Lower leg skin (tissue), 4 donors: Measurements from ENCODE around the gene BCAS4. TPM values are rescaled to one million over a fixed set of nuclear protein-coding genes. Genes with fewer than 3 reads are reported as not detected.

Experiments used
- DNase-seq, 2 donors: peaks; one replicate each; pipeline ENCODE4 v3.0.0-alpha.2; 2019; ENCODE audit warnings: low spot score in 2 of 2
- H3K4me3 ChIP-seq: fragments of 200-600 bp; sonication (generic); 2 replicates; pipeline ENCODE4 v1.5.1; 2017; ENCODE audit warnings: mild to moderate bottlenecking, low read depth; ENCODE audit not compliant: poor library complexity, severe bottlenecking
- CTCF ChIP-seq, 3 donors: fragments of 450-650 bp; IDR thresholded peaks; one replicate each; pipeline ENCODE4 v1.5.1; 2016; ENCODE audit warnings: antibody characterized with exemption in 3 of 3, mild to moderate bottlenecking in 3 of 3, moderate library complexity in 2 of 3
- POLR2A ChIP-seq, 2 donors: fragments of 450-650 bp; IDR thresholded peaks; one replicate each; pipeline ENCODE4 v1.6.1; 2016 to 2017; ENCODE audit warnings: antibody characterized with exemption in 2 of 2, mild to moderate bottlenecking in 1 of 2, moderate library complexity in 1 of 2
- WGBS, 2 donors: methylation state at CpG; one replicate each; pipeline ENCODE4 v1.1.5; 2018; 5-methylcytosine and 5-hydroxymethylcytosine counted together
- intact Hi-C: fragments of 100-400 bp; cut with DNase I; formaldehyde crosslinking; loops from one replicate; pipeline ENCODE4 v1.15.0; 2023; ENCODE audit warnings: low total_unique reads
- total RNA-seq, 4 donors: library from RNA; depleted of rRNA; stranded (reverse); fragments of >200 nt; gene quantifications; one replicate each; pipeline ENCODE4 v1.1.0, GENCODE V29; 2016

The BCAS4 gene
- total RNA-seq, 4 donors from 2014 or later, result 1.3 to 7.7 (median 3.5) TPM

GRCh38 chr20:50817776-50818172 lies 22.9 kb downstream of the BCAS4 start:
- TF ChIP-seq POLR2A (IDR thresholded peaks at IDR 0.05) (no peak), CTCF (IDR thresholded peaks at IDR 0.05) (no peak)
- WGBS, 2 donors, result 80 to 87% methylated on average over 10 of the region's 10 CpGs
- intact Hi-C loops, result no loop called here
- no peak for DNase-seq
- no peak overlapping the region for H3K4me3 ChIP-seq

- TF ChIP-seq CTCF (IDR thresholded peaks at IDR 0.05) (no peak), POLR2A (IDR thresholded peaks at IDR 0.05) (no peak)
- no peak for DNase-seq
- no peak overlapping the region for H3K4me3 ChIP-seq
- intact Hi-C loops, result no loop called here
- WGBS, 2 donors, result 94 to 98% methylated on average over 8 of the region's 8 CpGs
Measured at GRCh38 chr20:50819349-50819748, 24.5 kb downstream of the BCAS4 start.

- no peak overlapping the region for H3K4me3 ChIP-seq
- no peak for DNase-seq
- WGBS, 2 donors, result 90 to 91% methylated on average over 16 of the region's 16 CpGs
- intact Hi-C loops, result no loop called here
- no peak for TF ChIP-seq CTCF (IDR thresholded peaks at IDR 0.05)
- TF ChIP-seq POLR2A (IDR thresholded peaks at IDR 0.05), result no peak
Measured at GRCh38 chr20:50820515-50821256, 25.8 kb downstream of the BCAS4 start.

- no peak for TF ChIP-seq POLR2A (IDR thresholded peaks at IDR 0.05)
- TF ChIP-seq CTCF (IDR thresholded peaks at IDR 0.05), result no peak
- intact Hi-C loops, result no loop called here
- WGBS, 2 donors, result 83 to 89% methylated on average over 8 of the region's 8 CpGs
- no peak overlapping the region for H3K4me3 ChIP-seq
- DNase-seq, result no peak
Measured at GRCh38 chr20:50821257-50821921, 26.5 kb downstream of the BCAS4 start.

GRCh38 chr20:50821994-50822393 lies 27.1 kb downstream of the BCAS4 start:
- no peak overlapping the region for H3K4me3 ChIP-seq
- TF ChIP-seq CTCF (IDR thresholded peaks at IDR 0.05), result no peak
- no peak for TF ChIP-seq POLR2A (IDR thresholded peaks at IDR 0.05)
- intact Hi-C loops, result no loop called here
- 73 to 80% methylated on average over 7 of the region's 7 CpGs for WGBS, 2 donors
- DNase-seq, result no peak
